DMS153 treated with DMSO at 0.1 percent for 48 hours (cell line): Measurements from ENCODE around the gene LSM6.

ENCODE experiments used
- DNase-seq: peaks from one replicate; lab custom pipeline; 2025; ENCODE audit not compliant: unreplicated experiment; lab: John Stamatoyannopoulos, UW

The LSM6 gene

GRCh38 chr4:146183209-146183608 lies 7.7 kb downstream of the LSM6 start:
- DNase-seq: no peak

GRCh38 chr4:146186041-146186440 lies 10.5 kb downstream of the LSM6 start:
- no peak for DNase-seq

- no peak for DNase-seq
Measured at GRCh38 chr4:146186596-146186995, 11.1 kb downstream of the LSM6 start.

GRCh38 chr4:146190456-146190855 lies 14.9 kb downstream of the LSM6 start:
- DNase-seq: no peak

GRCh38 chr4:146191766-146192458 lies 16.4 kb downstream of the LSM6 start:
- no peak for DNase-seq

GRCh38 chr4:146193628-146194027 lies 18.1 kb downstream of the LSM6 start:
- DNase-seq: no peak

- no peak for DNase-seq
Measured at GRCh38 chr4:146194212-146194611, 18.7 kb downstream of the LSM6 start.

GRCh38 chr4:146202665-146203064 lies 27.1 kb downstream of the LSM6 start:
- no peak for DNase-seq

GRCh38 chr4:146207410-146207809 lies 31.9 kb downstream of the LSM6 start:
- no peak for DNase-seq

- no peak for DNase-seq
Measured at GRCh38 chr4:146210890-146211289, 35.4 kb downstream of the LSM6 start.

GRCh38 chr4:146211440-146211839 lies 35.9 kb downstream of the LSM6 start:
- DNase-seq: no peak

- no peak for DNase-seq
Measured at GRCh38 chr4:146212781-146213180, 37.3 kb downstream of the LSM6 start.

GRCh38 chr4:146214238-146214637 lies 38.7 kb downstream of the LSM6 start, which contains the start of gene REELD1:
TSS of gene REELD1 (plus strand) at chr4:146214538. CDS start at chr4:146216953, 2,415 bp downstream.
- DNase-seq: no peak

GRCh38 chr4:146222313-146222712 lies 46.8 kb downstream of the LSM6 start:
- no peak for DNase-seq

- peak; percentile 2 for DNase-seq
Measured at GRCh38 chr4:146224326-146224966, 48.9 kb downstream of the LSM6 start.

- DNase-seq: no peak
Measured at GRCh38 chr4:146229406-146229805, 53.9 kb downstream of the LSM6 start.

- DNase-seq: no peak
Measured at GRCh38 chr4:146232131-146232722, 56.7 kb downstream of the LSM6 start.

GRCh38 chr4:146235654-146236177 lies 60.2 kb downstream of the LSM6 start:
- no peak for DNase-seq

- no peak for DNase-seq
Measured at GRCh38 chr4:146236216-146236615, 60.7 kb downstream of the LSM6 start.

GRCh38 chr4:146237092-146237491 lies 61.6 kb downstream of the LSM6 start:
- no peak for DNase-seq

- no peak for DNase-seq
Measured at GRCh38 chr4:146238107-146238506, 62.6 kb downstream of the LSM6 start.
